Measurements from ENCODE around the gene PDK1.

DNA sequence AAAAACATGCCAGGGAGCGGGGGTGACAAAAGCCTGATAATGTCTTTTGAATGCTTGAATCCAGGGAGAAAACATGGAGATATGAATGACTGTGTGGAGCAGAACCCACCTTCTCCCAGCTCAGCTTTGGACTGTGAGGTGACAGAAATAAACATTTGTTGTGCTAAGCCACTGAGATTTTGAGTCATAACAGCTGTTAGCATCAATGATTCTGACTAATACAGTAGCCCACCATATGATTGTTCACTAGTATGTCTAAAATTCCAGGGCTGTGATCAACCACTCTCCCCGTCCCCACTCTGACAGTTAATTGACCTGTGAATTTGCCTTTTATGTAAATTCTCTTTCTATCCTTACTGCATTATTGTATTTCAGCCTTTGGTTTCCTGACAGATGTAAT, 69.1 kb downstream of the PDK1 start:
- TF ChIP-seq CTCF (IDR thresholded peaks at IDR 0.05): no peak
- TF ChIP-seq EZH2 (IDR thresholded peaks at IDR 0.05): no peak
- no peak for TF ChIP-seq EZH2phosphoT487 (IDR thresholded peaks at IDR 0.05)
